Measurements from ENCODE around the gene NCKIPSD. TPM values are rescaled to one million over a fixed set of nuclear protein-coding genes. Genes with fewer than 3 reads are reported as not detected.

NCKIPSD gene
- total RNA-seq, 2 donors from 2014 or later, result 16.6 to 22.1 TPM

GRCh38 chr3:48639944-48640606 is 45.6 kb downstream of the NCKIPSD start:
- no peaks in the 10 kb centered on the region for H3K27me3 ChIP-seq
- H3K36me3 ChIP-seq (replicated peaks in 1 of 2; ENCODE audit: insufficient read depth in 1 of 2, low read depth in 2 of 2), result no peaks in the 10 kb centered on the region
- intact Hi-C loops (cut with DNase I), result no loop called here
- TF ChIP-seq CTCF (IDR thresholded peaks at IDR 0.05) (no peak), POLR2A (IDR thresholded peaks at IDR 0.05) (no peak)
- H3K27ac ChIP-seq, result no peak overlapping the region
- ATAC-seq (no peak), DNase-seq (no peak)
- peaks cover 11% of the 10 kb centered on the region for H3K4me1 ChIP-seq
- 85 to 92% methylated on average over 19 to 24 of the region's 38 CpGs for WGBS, 2 donors
- H3K9me3 ChIP-seq, result no peaks in the 10 kb centered on the region
- no peak overlapping the region for H3K4me3 ChIP-seq

GRCh38 chr3:48637305-48637704 is 48.4 kb downstream of the NCKIPSD start:
- 54 to 67% methylated on average over 5 to 6 of the region's 6 CpGs for WGBS, 2 donors
- DNase-seq, result no peak

GRCh38 chr3:48636149-48636655 is 49.5 kb downstream of the NCKIPSD start:
- no peaks in the 10 kb centered on the region for H3K27me3 ChIP-seq
- peaks cover 19% of the 10 kb centered on the region for H3K4me1 ChIP-seq
- H3K36me3 ChIP-seq (replicated peaks in 1 of 2; ENCODE audit: insufficient read depth in 1 of 2, low read depth in 2 of 2), result no peaks in the 10 kb centered on the region
- 39 to 48% methylated on average over 8 to 10 of the region's 10 CpGs for WGBS, 2 donors
- H3K9me3 ChIP-seq, result no peaks in the 10 kb centered on the region
- no peak for TF ChIP-seq POLR2A (IDR thresholded peaks at IDR 0.05)
- TF ChIP-seq CTCF (IDR thresholded peaks at IDR 0.05), result no peak
- ATAC-seq (no peak), DNase-seq (no peak)
- peak overlapping the region; percentile 30 to 44 for H3K4me3 ChIP-seq
- H3K27ac ChIP-seq, result peak overlapping the region in 3 of 4 donors; percentile 57 to 72 (median 67)
- intact Hi-C loops (cut with DNase I), result no loop called here

More at GRCh38 chr3:48637305-48637704, 48.4 kb downstream of the NCKIPSD start:
- ATAC-seq, result no peak
- intact Hi-C loops (cut with DNase I), result no loop called here
- no peaks in the 10 kb centered on the region for H3K27me3 ChIP-seq
- H3K9me3 ChIP-seq, result no peaks in the 10 kb centered on the region
- no peak overlapping the region for H3K27ac ChIP-seq
- no peak for TF ChIP-seq POLR2A (IDR thresholded peaks at IDR 0.05)
- TF ChIP-seq CTCF (IDR thresholded peaks at IDR 0.05), result no peak
- H3K36me3 ChIP-seq (replicated peaks in 1 of 2; ENCODE audit: insufficient read depth in 1 of 2, low read depth in 2 of 2), result no peaks in the 10 kb centered on the region
- no peak overlapping the region for H3K4me3 ChIP-seq
- H3K4me1 ChIP-seq, result peaks cover 19% of the 10 kb centered on the region

- peak; percentile 14 to 64 (median 39) for TF ChIP-seq CTCF (IDR thresholded peaks at IDR 0.05)
- peak; percentile 50 to 77 (median 77) for TF ChIP-seq POLR2A (IDR thresholded peaks at IDR 0.05)
- H3K4me1 ChIP-seq, result peaks cover 19% of the 10 kb centered on the region
- intact Hi-C loops (cut with DNase I), result no loop called here
Observed at GRCh38 chr3:48635222-48636021, 50.3 kb downstream of the NCKIPSD start, which contains the start of gene SLC26A6. Gene SLC26A6 (minus strand): TSS chr3:48635461. CDS start chr3:48635393, 68 bp downstream.

More at GRCh38 chr3:48635222-48636021, 50.3 kb downstream of the NCKIPSD start, which contains the start of gene SLC26A6:
- no peaks in the 10 kb centered on the region for H3K36me3 ChIP-seq (replicated peaks in 1 of 2; ENCODE audit: insufficient read depth in 1 of 2, low read depth in 2 of 2)
- ATAC-seq (peak; percentile 99), DNase-seq (peak; percentile 96 to 97 (median 97))
- WGBS, 2 donors, result 0% methylated on average over 68 of the region's 68 CpGs; no CpG with 5 or more reads in 1 of the 2 donors
- peak within 1 kb of the TSS; percentile 37 to 72 (median 62) for H3K27ac ChIP-seq
- no peaks in the 10 kb centered on the region for H3K9me3 ChIP-seq
- no peaks in the 10 kb centered on the region for H3K27me3 ChIP-seq
- peak within 1 kb of the TSS; percentile 80 to 88 for H3K4me3 ChIP-seq
